ENCODE data around the gene SELENOS. TPM values are rescaled to one million over a fixed set of nuclear protein-coding genes. Genes with fewer than 3 reads are reported as not detected.

Gene SELENOS, protein sequence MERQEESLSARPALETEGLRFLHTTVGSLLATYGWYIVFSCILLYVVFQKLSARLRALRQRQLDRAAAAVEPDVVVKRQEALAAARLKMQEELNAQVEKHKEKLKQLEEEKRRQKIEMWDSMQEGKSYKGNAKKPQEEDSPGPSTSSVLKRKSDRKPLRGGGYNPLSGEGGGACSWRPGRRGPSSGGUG
- total RNA-seq (10 to 100 TPM; 25.7 to 98.9 (median 50.4) TPM), polyA plus RNA-seq (100 to 1,000 TPM; 137 to 201 (median 156) TPM)
- long read RNA-seq, donor 1, transcript SELENOS-203 (6 exons, 1,188 nt) = major isoform, 36 of 45 reads
- long read RNA-seq, donor 1, partial matches to known transcripts = 0 of 45 reads
- long read RNA-seq, donor 1, other reads (novel, unspliced or antisense) = 1 of 45 reads
- long read RNA-seq, donor 2, transcript SELENOS-204 (4 exons, 856 nt) = minor isoform, 6 of 232 reads
- long read RNA-seq, donor 2, transcript SELENOS-203 (6 exons, 1,188 nt) = major isoform, 195 of 232 reads
- long read RNA-seq, donor 2, transcript SELENOS-206 (3 exons, 556 nt) = minor isoform, 8 of 232 reads
- long read RNA-seq, donor 2, transcript SELENOS-201 (7 exons, 1,439 nt) = minor isoform, 7 of 232 reads
- long read RNA-seq, donor 2, partial matches to known transcripts = 5 of 232 reads
- long read RNA-seq, donor 2, other reads (novel, unspliced or antisense) = 11 of 232 reads

DNA sequence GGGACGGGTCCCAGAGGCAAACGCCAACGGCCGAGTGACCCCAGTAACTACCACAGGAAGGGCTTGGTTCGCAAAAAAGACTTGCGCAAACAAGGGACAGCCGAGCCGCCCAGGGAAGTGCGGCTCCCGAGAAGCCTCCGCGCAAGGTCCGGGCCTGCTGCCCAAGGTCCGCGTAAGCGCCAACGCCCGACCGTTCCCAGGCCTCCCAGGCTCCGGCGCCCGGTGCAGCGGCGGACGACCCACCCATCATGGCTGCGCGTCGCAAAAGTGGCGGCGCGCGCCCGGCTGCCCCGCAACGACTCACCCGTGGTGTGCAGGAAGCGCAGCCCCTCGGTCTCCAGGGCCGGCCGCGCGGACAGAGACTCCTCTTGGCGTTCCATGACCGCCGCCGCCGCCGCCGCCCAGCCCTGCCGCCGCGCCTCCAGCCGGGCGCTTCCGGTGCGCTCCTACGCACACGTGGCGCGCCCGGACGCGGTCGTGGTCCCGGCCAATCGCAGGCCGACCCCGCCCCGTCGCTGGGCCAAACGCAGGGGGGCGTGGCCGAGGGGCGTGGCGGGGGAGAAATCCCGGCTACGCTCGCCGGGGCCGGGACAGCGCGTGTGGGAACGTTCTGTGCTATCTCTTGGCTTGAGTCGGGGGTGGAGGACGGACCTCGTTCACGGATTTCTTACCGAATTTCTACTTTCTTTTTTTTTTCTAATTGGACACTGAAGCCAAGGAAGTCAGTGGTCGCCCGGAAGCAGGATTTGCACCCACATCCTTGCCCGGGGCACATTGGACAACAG lies at the start of gene SELENOS:
Gene SELENOS, minus strand, starts transcription at position 448 of the 785 bp plus-strand sequence. Its CDS starts 68 bp downstream, at position 380.
- peaks cover 13 to 70% of the 10 kb centered on the region in 2 donors for H3K36me3 ChIP-seq (ENCODE audit: insufficient read depth in 1 of 2, low read depth in 1 of 2)
- no peaks in the 10 kb centered on the region for H3K9me3 ChIP-seq
- H3K27me3 ChIP-seq (ENCODE audit: insufficient read depth in 3 of 3, low read length in 2 of 3) = no peaks in the 10 kb centered on the region
- intact Hi-C loops (cut with DNase I) = no loop called here
- DNase-seq = peak; percentile 95 to 96
- 0 to 1% (median 0%) methylated on average over 74 to 91 of the region's 91 CpGs for WGBS, 3 donors
- peaks cover 43% of the 10 kb centered on the region for H3K4me1 ChIP-seq
- TF ChIP-seq, protein P1, sequence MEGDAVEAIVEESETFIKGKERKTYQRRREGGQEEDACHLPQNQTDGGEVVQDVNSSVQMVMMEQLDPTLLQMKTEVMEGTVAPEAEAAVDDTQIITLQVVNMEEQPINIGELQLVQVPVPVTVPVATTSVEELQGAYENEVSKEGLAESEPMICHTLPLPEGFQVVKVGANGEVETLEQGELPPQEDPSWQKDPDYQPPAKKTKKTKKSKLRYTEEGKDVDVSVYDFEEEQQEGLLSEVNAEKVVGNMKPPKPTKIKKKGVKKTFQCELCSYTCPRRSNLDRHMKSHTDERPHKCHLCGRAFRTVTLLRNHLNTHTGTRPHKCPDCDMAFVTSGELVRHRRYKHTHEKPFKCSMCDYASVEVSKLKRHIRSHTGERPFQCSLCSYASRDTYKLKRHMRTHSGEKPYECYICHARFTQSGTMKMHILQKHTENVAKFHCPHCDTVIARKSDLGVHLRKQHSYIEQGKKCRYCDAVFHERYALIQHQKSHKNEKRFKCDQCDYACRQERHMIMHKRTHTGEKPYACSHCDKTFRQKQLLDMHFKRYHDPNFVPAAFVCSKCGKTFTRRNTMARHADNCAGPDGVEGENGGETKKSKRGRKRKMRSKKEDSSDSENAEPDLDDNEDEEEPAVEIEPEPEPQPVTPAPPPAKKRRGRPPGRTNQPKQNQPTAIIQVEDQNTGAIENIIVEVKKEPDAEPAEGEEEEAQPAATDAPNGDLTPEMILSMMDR (IDR thresholded peaks at IDR 0.05) = no peak
- H3K27ac ChIP-seq = peak within 1 kb of the TSS; percentile 89
- peak within 1 kb of the TSS; percentile 72 for H3K4me3 ChIP-seq
- peak; percentile 89 to 96 (median 93) for ATAC-seq

DNA sequence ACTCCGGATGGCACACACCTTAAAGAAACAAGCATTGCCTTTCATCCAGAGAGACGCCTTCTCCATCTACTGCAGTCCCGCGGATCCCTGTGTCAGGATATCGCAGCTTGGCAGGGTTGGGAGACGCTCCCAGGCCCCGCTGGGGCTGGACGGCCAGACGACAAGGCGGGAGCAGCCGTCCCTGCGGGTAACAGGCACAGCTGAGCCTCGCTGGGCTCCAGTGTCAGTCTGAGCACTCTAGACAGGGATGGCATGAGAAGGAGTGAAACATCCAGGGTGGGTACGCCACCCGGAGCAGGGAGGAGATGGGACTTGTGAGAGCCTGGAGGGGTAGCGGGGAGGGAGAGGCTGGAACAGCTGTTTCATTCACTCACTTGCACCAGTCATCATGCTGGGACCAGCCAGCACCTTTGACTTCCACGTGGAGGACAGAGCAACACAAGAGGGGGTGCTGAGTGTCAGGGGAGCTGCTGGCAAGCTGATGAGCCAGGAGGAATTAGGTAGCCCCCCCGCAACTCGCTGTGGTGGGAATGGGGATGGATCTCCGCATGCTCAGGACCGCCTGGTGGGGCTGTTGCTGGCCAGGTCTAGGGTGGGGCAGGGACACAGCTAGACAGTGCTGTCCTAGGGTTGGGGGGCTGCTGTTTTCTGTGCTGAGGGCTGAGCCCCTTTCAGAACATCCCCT lies 49.3 kb upstream of the SELENOS start:
- H3K27ac ChIP-seq = no peak overlapping the region

DNA sequence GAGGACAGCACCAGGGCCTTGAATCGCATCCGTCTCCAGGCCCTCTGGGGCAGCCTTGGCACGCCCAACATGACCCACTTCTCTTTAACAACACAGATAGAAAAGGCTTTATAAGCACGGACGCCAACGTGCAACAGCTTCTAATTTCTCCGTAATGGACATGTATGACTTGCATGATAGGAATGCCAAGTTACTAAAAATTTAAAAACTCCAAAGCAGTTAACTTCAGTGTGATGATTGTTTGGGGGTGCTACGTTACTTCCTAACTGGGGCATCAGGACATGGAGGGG lies 48.7 kb upstream of the SELENOS start:
- Histone ChIP-seq H3K4me1 (no peaks in the 10 kb centered on the region), H3K9me3 (no peaks in the 10 kb centered on the region), H3K27ac (no peak overlapping the region), H3K27me3 (ENCODE audit: insufficient read depth in 3 of 3, low read length in 2 of 3) (peaks cover 0 to 2% (median 0%) of the 10 kb centered on the region in 3 donors), H3K36me3 (ENCODE audit: insufficient read depth in 1 of 2, low read depth in 1 of 2) (peaks cover 0 to 44% of the 10 kb centered on the region in 2 donors), H3K4me3 (no peak overlapping the region)
- ATAC-seq = no peak
- WGBS, 3 donors = 62 to 80% (median 66%) methylated on average over 8 of the region's 8 CpGs
- TF ChIP-seq, protein P1 (IDR thresholded peaks at IDR 0.05) = no peak
- intact Hi-C loops (cut with DNase I) = no loop called here
- no peak for DNase-seq

More for the DNA sequence above, 49.3 kb upstream of the SELENOS start:
- DNase-seq (no peak), ATAC-seq (peak; percentile 38 to 51 (median 42))
- Histone ChIP-seq H3K36me3 (ENCODE audit: insufficient read depth in 1 of 2, low read depth in 1 of 2) (peaks cover 0 to 44% of the 10 kb centered on the region in 2 donors), H3K4me1 (no peaks in the 10 kb centered on the region), H3K4me3 (no peak overlapping the region), H3K27me3 (ENCODE audit: insufficient read depth in 3 of 3, low read length in 2 of 3) (peaks cover 0 to 2% (median 0%) of the 10 kb centered on the region in 3 donors), H3K9me3 (no peaks in the 10 kb centered on the region)
- 41 to 61% (median 52%) methylated on average over 21 of the region's 21 CpGs for WGBS, 3 donors
- TF ChIP-seq, protein P1 (IDR thresholded peaks at IDR 0.05) = no peak
- intact Hi-C loops (cut with DNase I) = no loop called here

DNA sequence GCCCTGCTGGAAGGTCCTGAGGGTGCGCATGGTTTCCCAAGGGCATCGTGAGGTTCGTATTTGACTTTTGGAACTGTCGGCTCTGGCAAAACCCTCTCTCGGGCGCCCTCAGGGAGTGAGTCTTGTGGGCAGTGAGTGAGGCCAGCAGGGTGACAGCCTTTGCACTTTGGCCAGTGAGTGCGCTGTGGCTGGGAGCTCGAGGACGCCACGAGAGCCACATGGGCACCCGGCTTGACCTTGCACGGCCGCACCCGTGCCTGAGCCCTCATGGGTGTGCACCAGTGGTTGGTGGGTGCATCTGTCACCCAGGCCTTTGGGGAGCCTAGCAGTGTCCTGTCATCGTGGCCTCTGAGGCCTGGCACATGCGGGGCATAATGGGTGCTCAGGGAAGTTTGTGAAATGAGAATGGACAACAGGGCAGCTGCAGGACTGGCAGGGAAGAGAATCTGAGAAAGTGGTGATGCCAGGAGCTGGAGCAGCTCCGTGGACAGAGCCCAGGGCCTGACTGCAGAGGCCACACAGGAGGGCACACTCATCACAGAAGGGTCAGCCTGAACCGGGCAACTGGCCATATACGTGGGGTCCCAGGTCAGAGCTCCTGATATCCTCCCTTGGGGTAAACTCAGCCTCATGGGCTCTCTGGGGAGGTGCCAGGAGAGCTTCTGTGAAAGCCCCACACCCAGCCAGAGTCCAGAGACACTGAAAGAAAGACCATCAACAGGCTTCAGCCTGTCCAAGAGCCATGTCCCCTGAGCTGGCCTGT lies 48.2 kb upstream of the SELENOS start:
- TF ChIP-seq, protein P1 (IDR thresholded peaks at IDR 0.05) = no peak

More for the DNA sequence above, 48.2 kb upstream of the SELENOS start:
- DNase-seq = no peak
- WGBS, 3 donors = 69 to 87% (median 77%) methylated on average over 19 of the region's 19 CpGs
- intact Hi-C loops (cut with DNase I) = no loop called here
- Histone ChIP-seq H3K9me3 (no peaks in the 10 kb centered on the region), H3K4me3 (no peak overlapping the region), H3K27me3 (ENCODE audit: insufficient read depth in 3 of 3, low read length in 2 of 3) (peaks cover 0 to 2% (median 0%) of the 10 kb centered on the region in 3 donors), H3K27ac (no peak overlapping the region), H3K4me1 (no peaks in the 10 kb centered on the region), H3K36me3 (ENCODE audit: insufficient read depth in 1 of 2, low read depth in 1 of 2) (peaks cover 0 to 47% of the 10 kb centered on the region in 2 donors)
- no peak for ATAC-seq

Measured in psoas muscle (tissue), 8 donors.